K562 (cell line): ENCODE data around the gene DNAAF8. TPM values are rescaled to one million over a fixed set of nuclear protein-coding genes. Genes with fewer than 3 reads are reported as not detected.
A peak's percentile ranks its signal among the peaks of the same experiment; 100 is the strongest.

ENCODE experiments used
- ATAC-seq: fragments of 200-7000 bp; cut with Tn5 transposase; 3 replicates; pipeline ENCODE4 v1.9.1; 2020; ENCODE audit warnings: moderate library complexity
- BruUV-seq: library from RNA; stranded (reverse); fragments of 400-500 nt; replicated peaks from 2 replicates; lab custom pipeline; 2021; lab: Mats Ljungman, UMichigan
- CTCF ChIA-PET: fragments of 300-600 bp; formaldehyde crosslinking; extraction: SDS; loops from one replicate; lab custom pipeline; 2021; ENCODE audit warnings: low intra/inter-chr PET ratio; lab: Yijun Ruan, JAX
- POLR2A ChIA-PET: fragments of 300-600, 350-650 bp; sonication (Branson Sonifier 250); formaldehyde crosslinking; extraction: SDS; loops from one replicate; lab custom pipeline; 2021; ENCODE audit warnings: antibody characterized with exemption, inconsistent platforms; lab: Yijun Ruan, JAX
- DNase-seq, 4 experiments: peaks; one replicate each; pipeline versions ENCODE4 v3.0.0 to v3.0.0-alpha.2; 2011 to 2018; ENCODE audit warnings: low spot score in 3 of 4, mixed read lengths in 3 of 4; ENCODE audit errors: extremely low read depth in 1 of 4
- FAIRE-seq: peaks from 2 replicates; lab custom pipeline; 2011; peaks lifted over from hg19 to GRCh38; lab: Jason Lieb, UNC
- H2AFZ ChIP-seq: 2 replicates; pipeline ENCODE4 v1.6.0; 2011; ENCODE audit warnings: low read depth, low read length, control low read depth, inconsistent platforms
- H3K27ac ChIP-seq: fragments of 200-600 bp; 3 replicates; pipeline ENCODE4 v1.8.0; 2011; ENCODE audit warnings: low read depth, mild to moderate bottlenecking, control low read depth, inconsistent platforms, low read length, moderate library complexity, mixed read lengths; ENCODE audit errors: extremely low read depth
- H3K27me3 ChIP-seq, 2 experiments: fragments of 300-600 bp in 1 of 2; 2 replicates in 1 of 2; 3 replicates in 1 of 2; pipeline versions ENCODE4 v1.6.0 to v1.8.0; 2011; ENCODE audit warnings: inconsistent platforms in 2 of 2, low read length in 2 of 2, mild to moderate bottlenecking in 1 of 2, mixed read lengths in 1 of 2, moderate library complexity in 1 of 2; ENCODE audit not compliant: control insufficient read depth in 2 of 2, insufficient read depth in 2 of 2
- H3K36me3 ChIP-seq: fragments of 300-600 bp; 3 replicates; pipeline ENCODE4 v1.8.0; 2011; ENCODE audit warnings: mild to moderate bottlenecking, low read length, inconsistent platforms; ENCODE audit not compliant: control insufficient read depth, insufficient read depth
- H3K4me1 ChIP-seq, 2 experiments: fragments of 200-600 bp in 1 of 2; replicated peaks in 1 of 2; 2 replicates in 1 of 2; 3 replicates in 1 of 2; pipeline versions ENCODE4 v1.5.1 to v1.8.0; 2011; ENCODE audit warnings: inconsistent platforms in 2 of 2, low read length in 2 of 2, mild to moderate bottlenecking in 1 of 2, mixed read lengths in 1 of 2, moderate library complexity in 1 of 2; ENCODE audit not compliant: control insufficient read depth in 2 of 2, insufficient read depth in 2 of 2
- H3K4me2 ChIP-seq: 2 replicates; pipeline ENCODE4 v1.6.1; 2011; ENCODE audit warnings: low read length, control low read depth, inconsistent platforms, mixed read lengths; ENCODE audit not compliant: insufficient read depth
- H3K4me3 ChIP-seq: fragments of 200-600 bp; sonication (generic), shearing (Covaris generic); 2 replicates; pipeline ENCODE4 v1.5.1; 2016; ENCODE audit warnings: control low read depth, inconsistent platforms
- H3K79me2 ChIP-seq: fragments of 200-600 bp; 3 replicates; pipeline ENCODE4 v1.8.0; 2011; ENCODE audit warnings: low read length, inconsistent platforms; ENCODE audit not compliant: control insufficient read depth, insufficient read depth
- H3K9ac ChIP-seq, 2 experiments: 2 replicates each; pipeline versions ENCODE4 v1.6.0 to v1.6.1; 2011; ENCODE audit warnings: low read depth in 2 of 2, low read length in 2 of 2, control low read depth in 1 of 2, inconsistent platforms in 1 of 2, mild to moderate bottlenecking in 1 of 2, mixed read lengths in 1 of 2; ENCODE audit not compliant: insufficient read depth in 1 of 2
- H3K9me1 ChIP-seq: one replicate; pipeline ENCODE4 v1.6.0; 2011; ENCODE audit warnings: inconsistent platforms, mild to moderate bottlenecking, low read length, moderate library complexity; ENCODE audit not compliant: control insufficient read depth, insufficient read depth
- H3K9me3 ChIP-seq: replicated peaks from 2 replicates; pipeline ENCODE4 v1.5.1; 2011; ENCODE audit warnings: low read depth, low read length, inconsistent platforms; ENCODE audit not compliant: control insufficient read depth, insufficient read depth
- H4K20me1 ChIP-seq: replicated peaks from 2 replicates; pipeline ENCODE4 v1.6.1; 2011; ENCODE audit warnings: low read length, inconsistent platforms, mixed read lengths; ENCODE audit not compliant: control insufficient read depth, insufficient read depth
- ARID3B ChIP-seq: fragments of 250-450 bp; sonication (Bioruptor Pico); IDR thresholded peaks from 2 replicates; pipeline ENCODE4 v1.4.0; 2020; ENCODE audit warnings: borderline replicate concordance
- BCLAF1 ChIP-seq, 2 experiments: fragments of 450-650 bp in 1 of 2; IDR thresholded peaks; 2 replicates each; pipeline ENCODE4 v1.6.1; 2011 to 2017; ENCODE audit warnings: low read depth in 2 of 2, antibody characterized with exemption in 1 of 2, borderline replicate concordance in 1 of 2, low read length in 1 of 2, mild to moderate bottlenecking in 1 of 2, mixed read lengths in 1 of 2; ENCODE audit not compliant: control insufficient read depth in 1 of 2
- CEBPG ChIP-seq, 3 experiments: fragments of 200-800 bp in 1 of 3; sonication (Bioruptor generic) in 1 of 3; sonication (generic) in 1 of 3; formaldehyde crosslinking in 1 of 3; IDR thresholded peaks in 2 of 3; conservative IDR thresholded peaks in 1 of 3; 2 replicates each; pipeline versions ENCODE4 v1.6.1 to v1.8.0; 2016 to 2022; ENCODE audit warnings: missing compliant biosample characterization in 2 of 3, missing genetic modification characterization in 2 of 3, mild to moderate bottlenecking in 1 of 3, missing genetic modification reagents in 1 of 3
- CSDE1 ChIP-seq, 2 experiments: fragments of 450-650 bp; IDR thresholded peaks; 2 replicates each; pipeline ENCODE4 v1.6.1; 2016; ENCODE audit warnings: mild to moderate bottlenecking in 1 of 2
- EP400 ChIP-seq: fragments of 450-650 bp; IDR thresholded peaks from 2 replicates; pipeline ENCODE4 v1.6.1; 2017; ENCODE audit warnings: antibody characterized with exemption, mild to moderate bottlenecking, moderate library complexity
- SPI1 ChIP-seq: IDR thresholded peaks from 2 replicates; pipeline ENCODE4 v1.6.1; 2011; ENCODE audit warnings: low read depth, low read length, control low read depth, borderline replicate concordance
- ZEB2 ChIP-seq: fragments of 450-650 bp; IDR thresholded peaks from 2 replicates; pipeline ENCODE4 v1.6.1; 2016
- ZNF609 ChIP-seq: sonication (generic); formaldehyde crosslinking; IDR thresholded peaks from 2 replicates; pipeline ENCODE4 v1.8.1; 2023; ENCODE audit warnings: missing genetic modification reagents, mild to moderate bottlenecking, borderline replicate concordance
- ZNF764 ChIP-seq: fragments of 250-450 bp; sonication (Bioruptor Pico); IDR thresholded peaks from 2 replicates; pipeline ENCODE4 v1.4.0; 2020; ENCODE audit warnings: low read depth, mild to moderate bottlenecking, moderate library complexity
- WGBS: fragments of 100-300 bp; shearing (Covaris generic); methylation state at CpG from one replicate; pipeline ENCODE4 v1.1.6; 2016; ENCODE audit warnings: low coverage, mixed read lengths; ENCODE audit not compliant: insufficient coverage; ENCODE audit errors: missing lambda C conversion rate; 5-methylcytosine and 5-hydroxymethylcytosine counted together
- in situ Hi-C: fragments of 300-500 bp; cut with MboI; formaldehyde crosslinking; loops from 4 replicates; pipeline ENCODE4 v1.15.0; 2018; ENCODE audit warnings: inconsistent platforms, mixed read lengths
- intact Hi-C: fragments of 100-400 bp; cut with micrococcal nuclease; formaldehyde crosslinking; loops from 2 replicates; pipeline ENCODE4 v1.14.2; 2022
- polyA plus RNA-seq, 8 experiments: library from polyadenylated mRNA; depleted of rRNA in 4 of 8; stranded (reverse) in 5 of 8; unstranded in 3 of 8; fragments of >200 nt; fragmentation: Nextera tagmentation in 2 of 8; fragmentation: Illumina TruSeq in 1 of 8; extraction: Ambion mirVana in 2 of 8; extraction: Trizol in 1 of 8; gene quantifications; 2 replicates each; pipeline versions ENCODE4 v1.2.1 to v1.2.3, GENCODE V29; 2011 to 2014; ENCODE audit warnings: inconsistent platforms in 1 of 8, missing spikeins in 1 of 8
- total RNA-seq, 7 experiments: library from RNA; depleted of rRNA in 6 of 7; stranded (reverse); fragments of >200 nt in 6 of 7; fragmentation: Illumina TruSeq in 2 of 7; extraction: Trizol in 2 of 7; gene quantifications; 2 replicates each; pipeline versions ENCODE4 v1.2.1 to v1.2.3, GENCODE V29; 2011 to 2021; ENCODE audit warnings: low replicate concordance in 1 of 7

The DNAAF8 gene
- total and polyA plus RNA-seq, 9 of the 15 experiments (the other 6 are each of a cell fraction or from before 2014, with no cell fraction given) = 0.04 to 0.12 (median 0.10) TPM; not detected in 6

- no peak overlapping the region for H3K4me3 ChIP-seq
- ATAC-seq = no peak
- ChIA-PET CTCF (no interaction called here), POLR2A (interaction anchor here (0.7 kb wide), 1 partner anchor 374 kb away, joined by 3 read pairs; the partner anchor contains the start of gene CORO7)
- H3K79me2 ChIP-seq = no peaks in the 10 kb centered on the region
- H3K4me2 ChIP-seq = no peak overlapping the region
- H3K9me3 ChIP-seq = no peaks in the 10 kb centered on the region
- TF ChIP-seq BCLAF1 (IDR thresholded peaks at IDR 0.05; ENCODE audit: borderline replicate concordance in 1 of 2, control insufficient read depth in 1 of 2, low read depth in 2 of 2, low read length in 1 of 2) (no peak), CSDE1 (IDR thresholded peaks at IDR 0.05) (no peak), ARID3B (CRISPR knock-in tag) (no peak), ZNF764 (no peak), SPI1 (no peak), ZNF609 (no peak), ZEB2 (0 out of 2 replicates have a peak, but pooled peaks have one; percentile 23), CEBPG (CRISPR knock-in tag; IDR thresholded peaks at IDR 0.05) (peak; percentile 74), CEBPG (tag; conservative IDR thresholded peaks at IDR 0.05 in 1 of 2, IDR thresholded peaks at IDR 0.05 in 1 of 2) (0 out of 4 replicates have a peak, but pooled peaks of 1 of the 2 experiments have one; percentile 46), EP400 (no peak)
- TF ChIP-seq, all 486 proteins: peak for 2
- no peak overlapping the region for H3K27ac ChIP-seq
- intact Hi-C loops = no loop called here
- H3K36me3 ChIP-seq = no peaks in the 10 kb centered on the region
- H3K9me1 ChIP-seq = no peaks in the 10 kb centered on the region
- no peaks in the 10 kb centered on the region for H4K20me1 ChIP-seq
- no TSS peak for BruUV-seq
- DNase-seq (no peak), FAIRE-seq (no peak)
- no peaks in the 10 kb centered on the region for H3K27me3 ChIP-seq
- 57% methylated on average over 10 of the region's 10 CpGs for WGBS
- in situ Hi-C loops = no loop called here
- H2AFZ ChIP-seq = 0 out of 2 replicates have a peak overlapping the region, but pooled peaks have one; percentile 29
- H3K4me1 ChIP-seq = peaks cover 19 to 35% of the 10 kb centered on the region in 2 experiments; a peak in 4 of 5 replicates
- H3K9ac ChIP-seq = peak overlapping the region in 1 of 2 experiments; percentile 6; a peak in 1 of 4 replicates
Observed at GRCh38 chr16:4790261-4790660, 55.9 kb downstream of the DNAAF8 start.
